HG03135 (cell line): ENCODE measurements around the gene FRK.
A peak's percentile ranks its signal among the peaks of the same experiment; 100 is the strongest.
"Not testable (repeated sequence)": the region's sequence is repeated elsewhere in the genome, so short reads cannot be mapped to it uniquely, and the experiment has no call there.

Source experiments
- ATAC-seq: cut with Tn5 transposase; IDR thresholded peaks from one replicate; pipeline ENCODE4 v1.9.1; 2021; ENCODE audit warnings: mild to moderate bottlenecking, moderate library complexity; ENCODE audit not compliant: unreplicated experiment

The FRK gene, protein sequence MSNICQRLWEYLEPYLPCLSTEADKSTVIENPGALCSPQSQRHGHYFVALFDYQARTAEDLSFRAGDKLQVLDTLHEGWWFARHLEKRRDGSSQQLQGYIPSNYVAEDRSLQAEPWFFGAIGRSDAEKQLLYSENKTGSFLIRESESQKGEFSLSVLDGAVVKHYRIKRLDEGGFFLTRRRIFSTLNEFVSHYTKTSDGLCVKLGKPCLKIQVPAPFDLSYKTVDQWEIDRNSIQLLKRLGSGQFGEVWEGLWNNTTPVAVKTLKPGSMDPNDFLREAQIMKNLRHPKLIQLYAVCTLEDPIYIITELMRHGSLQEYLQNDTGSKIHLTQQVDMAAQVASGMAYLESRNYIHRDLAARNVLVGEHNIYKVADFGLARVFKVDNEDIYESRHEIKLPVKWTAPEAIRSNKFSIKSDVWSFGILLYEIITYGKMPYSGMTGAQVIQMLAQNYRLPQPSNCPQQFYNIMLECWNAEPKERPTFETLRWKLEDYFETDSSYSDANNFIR

DNA sequence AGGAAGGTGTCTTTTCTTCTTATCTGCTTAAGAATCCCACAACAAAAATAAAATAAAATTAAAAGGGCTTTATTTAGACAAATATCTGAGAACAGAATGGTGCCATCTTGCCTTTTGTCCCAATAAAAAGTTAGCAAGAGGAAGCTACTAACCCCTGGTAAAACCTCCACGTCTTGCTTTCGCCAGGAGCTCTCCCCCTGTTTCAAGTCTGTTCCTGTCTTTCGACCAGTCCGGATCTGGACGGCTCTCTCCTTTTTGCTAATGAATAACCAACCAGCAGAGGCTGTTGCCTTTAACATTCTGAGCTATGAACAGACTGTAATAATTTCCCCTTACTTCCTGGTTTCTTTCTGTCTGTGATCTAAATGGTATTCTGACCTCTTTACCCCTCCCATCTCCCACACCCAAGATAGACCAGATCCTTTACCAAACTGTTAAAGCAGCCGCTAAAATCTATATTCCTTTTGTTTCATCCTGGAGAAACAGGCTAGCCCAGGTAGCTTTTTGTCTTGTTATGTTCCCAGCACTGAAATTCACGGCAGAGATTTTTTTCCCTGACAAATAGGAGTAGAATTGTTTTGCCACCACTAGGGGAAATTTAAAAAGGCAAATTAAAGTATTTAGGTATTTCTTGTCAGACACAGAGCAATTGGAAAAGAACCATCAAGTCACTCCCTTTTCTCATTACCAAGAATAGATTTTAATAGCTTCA lies at the start of gene FRK:
TSS of gene FRK (minus strand) at position 320 of the 712 bp plus-strand sequence. CDS start 580 bp downstream, outside the sequence.
- no peak for ATAC-seq

DNA sequence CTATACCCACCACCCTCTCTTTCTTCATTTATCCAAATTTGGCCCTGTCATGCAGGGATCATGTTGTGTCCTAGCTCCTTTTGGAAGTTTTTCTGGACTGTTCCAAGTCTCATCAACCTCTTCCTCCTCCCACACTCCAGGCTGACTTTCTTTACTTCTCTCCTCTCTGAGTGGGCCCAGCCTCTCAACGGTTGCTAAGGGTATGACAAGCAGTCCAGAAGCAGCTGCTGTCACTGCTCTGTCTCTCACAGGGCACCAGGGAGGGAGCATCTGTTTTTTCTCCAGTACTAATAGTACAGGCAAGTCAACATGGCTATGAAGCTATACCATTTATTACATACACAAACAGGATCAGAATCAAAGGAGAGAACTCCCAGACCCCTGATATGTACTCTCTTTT lies 48.1 kb upstream of the FRK start:
- ATAC-seq, result no peak

DNA sequence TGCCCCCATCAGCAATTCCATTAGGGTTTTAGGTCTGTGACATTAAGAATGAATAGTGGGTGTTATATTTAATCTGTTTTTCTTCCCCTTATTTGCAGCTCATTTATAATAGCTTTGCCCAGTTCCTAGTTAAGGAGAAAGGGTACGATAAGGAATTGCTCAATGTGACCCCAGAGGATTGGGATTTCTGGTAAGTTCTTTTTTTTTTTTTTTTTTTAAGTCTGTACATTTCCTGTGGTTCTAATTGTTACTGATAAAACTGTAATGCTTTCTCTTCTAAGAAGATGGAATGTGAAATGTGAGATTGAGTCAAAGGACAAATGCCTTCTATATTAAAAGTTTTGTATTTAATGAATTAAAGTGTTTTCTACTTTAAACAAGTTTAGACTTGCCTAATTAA lies 45.5 kb upstream of the FRK start:
- no peak for ATAC-seq

DNA sequence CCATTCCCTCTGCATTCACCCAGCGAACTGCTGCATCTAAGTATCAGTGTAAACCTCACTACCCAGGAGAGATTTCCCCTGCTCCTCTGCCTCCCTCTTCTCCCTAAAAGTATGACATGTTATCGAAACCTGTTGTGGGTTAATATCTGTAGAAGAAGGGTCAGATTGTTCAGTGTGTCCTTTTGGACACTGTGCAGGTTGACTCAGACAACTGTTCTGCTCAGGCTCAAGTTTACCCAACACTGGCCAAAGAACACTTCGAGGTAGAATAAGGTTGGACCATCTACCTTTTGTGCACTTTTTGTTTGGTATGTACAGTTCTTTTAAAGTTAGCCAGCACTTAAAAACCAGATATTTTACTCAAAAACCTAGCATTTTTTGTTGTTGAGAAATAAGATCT lies 44.6 kb upstream of the FRK start:
- no peak for ATAC-seq

DNA sequence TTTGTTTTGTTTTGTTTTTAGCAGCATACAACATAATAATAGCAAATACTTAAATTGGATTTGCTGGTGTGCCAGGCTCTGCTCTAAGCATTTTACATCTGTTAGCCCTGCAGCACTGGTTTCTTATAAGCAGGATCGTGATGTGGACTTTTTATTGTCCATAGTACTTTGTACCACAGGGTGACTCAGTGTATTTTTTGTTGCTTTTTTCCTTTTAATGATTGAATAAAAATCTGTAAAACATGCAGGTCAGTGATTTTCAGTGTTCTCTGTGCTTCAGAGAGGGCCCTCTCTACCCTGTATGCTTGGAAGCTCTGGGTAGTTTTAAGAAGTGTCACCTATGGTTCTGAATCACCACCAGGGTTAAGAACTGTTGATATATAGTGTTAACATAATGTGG lies 43.9 kb upstream of the FRK start:
- no peak for ATAC-seq

DNA sequence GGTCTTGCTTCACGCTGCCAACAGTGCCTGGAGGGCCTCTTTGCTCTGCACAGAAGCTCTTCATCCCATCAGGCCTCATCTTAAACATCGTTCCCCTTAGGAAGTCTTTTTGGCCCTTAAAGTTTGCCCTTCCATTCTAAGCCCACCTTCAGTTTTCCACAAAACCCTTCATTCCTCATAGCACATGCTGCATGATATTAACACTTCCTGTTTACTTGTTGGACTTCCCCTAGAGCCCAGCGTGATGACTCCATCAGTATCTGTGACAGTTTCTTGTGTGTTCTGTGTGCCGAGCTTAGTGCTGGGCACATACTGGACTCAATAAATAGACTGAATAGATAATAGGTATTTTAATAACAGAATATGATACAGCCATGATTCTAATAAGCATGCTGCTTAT lies 42.2 kb upstream of the FRK start:
- no peak for ATAC-seq

DNA sequence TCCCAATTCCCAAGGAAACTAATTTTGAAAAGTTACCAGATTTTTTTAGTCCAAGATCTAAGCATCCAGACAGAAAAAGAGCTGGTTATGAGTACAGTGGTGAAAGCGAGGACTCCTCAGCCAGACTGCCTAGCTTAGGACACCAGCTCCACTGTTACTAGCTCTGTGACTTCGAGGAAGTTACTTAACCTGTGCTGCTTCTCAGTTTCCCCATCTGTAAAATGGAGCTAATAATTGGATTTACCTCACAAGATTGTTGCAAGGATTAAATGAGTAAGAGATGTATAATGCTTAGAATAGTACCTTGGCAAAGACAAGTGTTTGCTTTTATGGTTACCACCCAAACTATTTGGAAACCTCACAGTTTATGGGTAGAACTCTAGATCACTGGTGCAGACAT lies 41.1 kb upstream of the FRK start:
- ATAC-seq, result no peak

DNA sequence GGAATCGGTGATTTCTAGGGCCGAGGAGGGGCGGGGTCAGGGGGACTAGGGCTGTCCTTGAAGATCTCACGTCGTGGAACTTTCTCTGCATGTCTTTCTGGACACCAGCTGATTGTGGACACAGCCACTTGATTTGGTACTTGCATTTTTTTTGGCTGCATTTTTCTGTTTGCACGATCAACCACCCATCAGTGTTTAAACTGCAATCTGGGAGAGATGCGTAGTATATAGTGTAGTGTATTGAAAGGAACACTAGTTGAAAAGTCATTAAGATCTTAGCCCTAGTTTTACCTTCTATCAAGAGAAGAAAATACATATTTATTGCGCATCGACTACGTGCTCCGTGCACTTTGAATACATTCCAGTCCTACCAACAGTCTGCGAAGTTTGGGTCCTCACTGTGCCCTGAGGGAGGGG lies 40.6 kb upstream of the FRK start:
- ATAC-seq, result no peak

DNA sequence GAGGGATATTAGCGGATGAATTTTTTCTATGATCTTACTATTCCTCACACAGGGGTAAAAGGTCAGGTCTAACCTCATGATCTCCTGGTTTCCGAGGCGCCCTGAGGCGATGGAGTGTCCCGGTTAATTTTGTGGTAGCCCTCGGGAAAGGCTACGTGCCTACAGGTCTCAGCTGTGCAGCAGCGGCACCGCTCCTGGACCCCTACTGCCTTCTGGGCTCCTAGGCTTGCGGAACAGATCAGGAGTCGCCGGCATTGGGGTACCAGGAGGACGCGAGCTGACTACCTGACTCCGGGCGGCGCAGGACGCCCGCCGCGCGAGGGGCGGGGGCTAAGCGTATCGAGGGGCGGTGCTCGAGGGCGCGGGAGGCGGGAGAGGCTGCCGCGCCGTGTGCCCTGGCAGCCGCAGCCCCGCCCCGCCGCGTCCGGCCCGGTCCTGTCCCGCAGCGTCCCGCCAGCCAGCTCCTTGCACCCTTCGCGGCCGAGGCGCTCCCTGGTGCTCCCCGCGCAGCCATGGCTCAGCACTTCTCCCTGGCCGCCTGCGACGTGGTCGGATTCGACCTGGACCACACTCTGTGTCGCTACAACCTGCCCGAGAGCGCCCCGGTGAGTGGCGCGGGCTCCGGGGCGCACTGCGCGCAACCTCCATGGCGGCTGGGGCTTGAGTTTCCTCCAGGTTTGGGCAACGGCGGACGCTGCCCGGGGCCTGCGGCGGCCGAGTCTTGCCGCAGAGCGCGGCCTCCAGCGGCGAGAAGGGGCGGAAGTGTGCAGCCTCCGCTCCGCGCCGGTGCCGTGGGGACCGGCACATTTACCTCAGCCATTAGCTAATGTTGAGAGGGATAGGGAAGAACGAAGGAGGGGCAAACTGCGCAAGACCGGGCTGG lies 40.0 kb upstream of the FRK start, which contains the start of gene NT5DC1:
TSS of gene NT5DC1 (plus strand) at position 435 of the 883 bp plus-strand sequence. CDS start at position 513, 78 bp downstream.
- ATAC-seq, result peak; percentile 87

DNA sequence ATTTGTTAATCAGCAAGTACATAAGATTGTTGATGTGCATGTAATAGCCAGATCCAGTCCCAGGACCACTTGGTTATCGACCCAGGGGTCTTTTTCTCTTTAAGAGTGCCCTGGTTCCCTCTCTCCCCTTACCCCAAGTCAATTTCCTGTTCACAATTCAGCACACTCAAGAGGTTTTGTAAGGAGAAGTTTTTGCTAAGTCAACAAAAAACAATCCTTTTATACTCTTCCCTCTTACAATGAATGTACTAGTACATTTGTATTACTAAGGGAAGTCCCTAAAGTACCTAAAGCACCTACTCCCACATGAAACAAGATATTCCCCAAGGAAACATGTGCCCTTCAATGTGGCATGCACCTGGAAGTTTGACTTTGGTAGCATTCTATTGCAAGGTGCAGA lies 38.3 kb upstream of the FRK start:
- no peak for ATAC-seq

DNA sequence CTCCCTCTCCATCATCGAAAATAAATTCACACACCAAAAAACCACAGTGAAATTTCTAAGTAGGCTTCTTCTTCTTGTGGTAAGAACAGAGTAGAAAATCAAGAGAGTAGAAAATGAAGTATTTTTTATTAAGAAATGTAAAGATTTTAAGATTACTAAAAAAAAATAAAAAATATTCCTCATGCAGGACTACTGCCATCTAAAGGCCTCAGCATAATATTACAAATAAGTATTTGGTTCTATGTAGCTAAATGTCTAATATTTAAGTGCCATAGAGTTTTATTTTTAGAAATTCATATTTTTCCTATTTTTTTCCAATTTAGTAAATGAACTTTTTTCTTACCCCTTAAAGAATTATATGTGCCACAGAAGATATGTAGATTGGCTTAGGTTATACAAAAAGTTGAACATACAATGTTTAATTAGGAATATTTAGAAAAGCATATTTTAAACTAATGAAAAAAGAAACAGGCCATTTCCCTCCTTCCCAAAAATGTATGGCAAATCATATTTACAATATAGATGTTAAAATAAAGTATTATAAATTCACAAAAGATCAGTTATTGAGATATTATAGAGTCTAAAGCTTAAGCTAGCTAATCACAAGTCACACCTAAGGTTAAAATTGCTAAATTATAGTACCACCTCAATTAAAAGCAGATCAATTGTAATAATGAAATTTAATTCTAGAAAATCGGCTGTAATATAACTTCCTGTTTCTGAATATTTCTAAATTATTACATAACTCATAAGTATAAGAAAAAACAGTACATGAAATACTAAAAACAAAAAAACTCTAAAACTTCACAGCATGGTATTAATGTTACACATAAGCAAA lies 36.5 kb upstream of the FRK start:
- ATAC-seq, result no peak

DNA sequence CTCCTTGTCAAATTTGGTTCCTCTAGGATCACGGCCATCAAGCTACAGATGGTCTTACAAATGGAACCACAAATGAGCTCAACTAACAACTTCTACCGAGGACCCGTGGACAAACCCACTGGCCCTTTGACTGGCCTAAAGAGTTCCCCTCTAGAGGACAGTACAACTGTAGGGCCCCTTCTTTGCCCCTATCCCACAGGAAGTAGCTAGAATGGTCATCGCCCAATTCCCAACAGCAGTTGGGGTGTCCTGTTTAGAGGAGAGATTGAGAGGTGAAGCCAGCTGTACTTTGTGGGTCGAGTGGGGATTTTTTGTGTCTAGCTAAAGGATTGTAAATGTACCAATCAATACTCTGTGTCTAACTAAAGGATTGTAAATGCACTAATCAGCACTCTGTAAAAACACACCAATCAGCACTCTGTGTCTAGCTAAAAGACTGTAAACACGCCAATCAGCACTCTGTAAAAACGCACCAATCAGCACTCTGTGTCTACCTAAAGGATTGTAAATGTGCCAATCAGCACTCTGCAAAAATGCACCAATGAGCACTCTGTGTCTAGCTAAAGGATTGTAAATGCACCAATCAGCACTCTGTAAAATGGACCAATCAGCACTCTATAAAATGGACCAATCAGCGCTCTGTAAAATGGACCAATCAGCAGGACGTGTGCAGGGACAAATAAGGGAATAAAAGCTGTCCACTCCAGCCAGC lies 35.5 kb upstream of the FRK start:
- not testable (repeated sequence) for ATAC-seq

DNA sequence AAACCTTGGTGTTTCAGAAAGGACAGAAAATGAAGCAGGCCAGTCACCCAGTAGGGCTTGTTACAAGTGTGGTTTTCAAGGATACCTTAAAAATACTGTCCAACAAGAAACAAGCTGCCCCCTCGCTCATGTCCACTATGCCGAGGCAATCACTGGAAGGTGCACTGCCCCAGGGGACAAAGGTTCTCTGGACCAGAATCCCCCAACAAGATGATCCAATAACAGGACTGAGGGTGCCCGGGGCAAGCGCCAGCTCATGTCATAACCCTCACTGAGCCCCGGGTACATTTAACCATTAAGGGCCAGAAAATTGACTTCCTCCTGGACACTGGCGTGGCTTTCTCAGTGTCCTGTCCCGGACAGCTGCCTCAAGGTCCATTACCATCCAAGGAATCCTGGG lies 33.4 kb upstream of the FRK start:
- ATAC-seq, result no peak

DNA sequence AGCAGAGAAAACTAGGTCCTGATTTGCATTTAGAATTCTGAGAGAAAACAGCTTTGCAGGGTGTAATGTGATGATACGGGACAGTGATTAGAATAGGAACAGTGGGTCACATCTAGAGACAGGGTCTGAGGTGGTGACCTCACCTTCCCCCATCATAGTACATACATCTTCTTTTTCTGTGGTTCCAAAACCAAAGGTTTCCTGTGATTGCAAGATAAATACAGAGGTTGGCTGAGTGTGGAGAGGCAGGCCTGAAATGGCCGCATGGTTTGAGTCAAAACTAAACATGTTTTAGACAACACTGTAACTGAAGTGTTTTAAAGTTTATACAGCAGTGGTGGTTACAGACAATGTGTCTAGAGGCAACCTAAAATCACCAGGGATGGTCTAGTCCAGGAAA lies 29.6 kb upstream of the FRK start:
- ATAC-seq, result peak; percentile 62

DNA sequence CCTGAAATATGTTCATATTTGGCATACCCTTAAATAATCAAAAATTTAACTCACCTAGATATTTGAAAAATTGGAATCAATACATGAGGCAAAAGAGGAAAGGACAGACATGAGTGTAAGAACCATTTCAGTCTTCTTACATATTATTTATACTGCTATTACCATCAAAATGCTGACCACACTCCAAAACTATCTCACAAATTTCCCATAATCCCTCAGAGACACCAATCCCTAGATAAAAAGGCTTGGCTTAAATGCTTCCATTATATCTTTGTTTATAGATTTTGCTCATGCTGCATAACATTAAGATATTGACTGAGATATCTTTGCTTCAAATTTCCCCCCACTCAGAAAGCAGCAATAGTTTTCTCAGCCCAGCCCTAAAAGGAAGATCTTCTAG lies 28.3 kb upstream of the FRK start:
- no peak for ATAC-seq

DNA sequence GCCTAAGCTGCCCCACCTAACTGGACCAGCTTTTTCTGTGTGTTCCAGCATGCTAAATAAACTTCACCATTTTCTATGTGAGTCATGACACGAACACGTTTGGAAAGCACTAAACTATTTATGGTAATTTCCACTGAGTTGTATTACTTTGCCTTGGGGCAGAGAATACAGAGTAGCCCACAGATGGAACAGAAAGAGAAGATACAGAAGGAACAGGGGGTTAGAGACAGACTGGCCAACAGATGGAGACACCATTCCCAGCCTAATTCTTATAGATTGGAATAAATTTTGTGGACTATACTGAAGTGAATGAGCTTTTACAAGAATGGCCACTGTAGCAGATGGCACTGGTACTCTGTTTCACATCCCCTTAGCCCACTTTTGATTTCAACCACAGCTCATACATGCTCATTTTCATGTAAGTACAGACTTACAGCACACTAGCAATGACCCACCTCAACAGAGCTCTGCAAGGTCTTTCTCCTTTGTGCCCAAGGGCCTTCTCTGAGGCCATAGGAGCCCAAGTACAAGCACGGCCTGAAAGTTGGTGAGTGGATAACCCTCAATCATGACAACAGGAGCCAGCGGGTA lies 26.8 kb upstream of the FRK start:
- peak; percentile 98 for ATAC-seq

DNA sequence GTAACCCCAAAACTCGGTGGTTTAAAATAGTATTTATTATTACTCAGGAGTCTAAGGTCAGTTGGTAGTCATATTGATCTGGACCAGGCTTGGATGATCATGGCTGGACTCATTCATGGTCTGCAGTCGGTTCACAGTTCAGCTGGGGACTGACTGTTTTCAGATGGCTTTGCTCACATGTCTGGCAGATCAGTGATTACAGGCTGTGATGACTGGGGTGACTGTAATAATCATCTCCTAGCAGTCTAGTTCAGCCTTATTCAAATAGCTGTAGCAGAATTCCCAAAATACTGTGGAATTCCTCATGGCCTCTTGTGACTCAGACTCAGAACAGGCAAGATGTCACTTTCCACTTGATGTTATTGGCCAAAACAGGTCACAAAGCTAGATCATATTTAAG lies 23.6 kb upstream of the FRK start:
- no peak for ATAC-seq

DNA sequence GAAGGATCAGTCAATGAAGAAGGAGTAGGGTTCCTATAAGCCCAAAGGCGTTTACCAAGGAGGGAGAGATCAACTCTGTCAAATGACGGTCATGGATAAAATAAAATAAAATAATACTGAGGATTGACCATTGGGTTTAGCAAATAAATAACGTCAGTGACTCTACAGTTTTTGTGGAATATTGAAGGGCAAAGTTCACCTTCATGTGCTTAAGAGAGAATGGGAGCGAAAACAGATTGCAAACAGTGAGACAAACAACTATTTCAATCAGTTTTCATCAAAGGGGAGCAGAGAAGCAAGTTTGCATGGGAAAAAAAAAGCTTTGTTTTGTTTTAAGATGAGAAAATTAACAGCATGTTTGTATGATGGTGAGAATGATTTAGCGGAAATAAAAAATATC lies 22.4 kb upstream of the FRK start:
- ATAC-seq, result no peak

DNA sequence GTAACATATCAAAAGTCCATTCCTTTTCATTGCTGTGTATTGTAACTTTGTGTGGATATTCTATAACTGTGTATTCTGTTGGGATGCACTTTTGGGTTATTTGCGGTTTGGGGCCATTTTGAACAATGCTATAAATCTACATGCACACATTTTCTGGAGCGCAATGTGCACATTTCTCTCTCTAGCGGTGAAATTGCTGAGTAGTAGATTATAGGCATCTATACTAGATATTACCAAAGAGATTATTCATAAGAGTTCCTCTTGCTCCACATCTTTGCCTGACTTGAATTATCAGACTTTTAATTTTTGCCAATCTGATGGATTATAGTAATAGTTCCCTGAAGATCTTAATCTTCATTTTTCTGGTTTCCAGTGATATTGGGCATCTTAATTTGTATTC lies 18.3 kb upstream of the FRK start:
- ATAC-seq, result no peak
